ENCODE data around the gene RWDD4. TPM values are rescaled to one million over a fixed set of nuclear protein-coding genes. Genes with fewer than 3 reads are reported as not detected.

The RWDD4 gene
- total RNA-seq, 2 donors from 2014 or later, result 24.4 to 27.6 TPM

- Histone ChIP-seq H3K9me3 (no peaks in the 10 kb centered on the region), H3K4me1 (replicated peaks) (no peaks in the 10 kb centered on the region), H3K27ac (peak overlapping the region; percentile 88 to 93), H3K27me3 (replicated peaks; ENCODE audit: insufficient read depth) (no peaks in the 10 kb centered on the region), H3K36me3 (no peaks in the 10 kb centered on the region), H3K4me3 (peak overlapping the region; percentile 69 to 90)
- TF ChIP-seq, protein P1, sequence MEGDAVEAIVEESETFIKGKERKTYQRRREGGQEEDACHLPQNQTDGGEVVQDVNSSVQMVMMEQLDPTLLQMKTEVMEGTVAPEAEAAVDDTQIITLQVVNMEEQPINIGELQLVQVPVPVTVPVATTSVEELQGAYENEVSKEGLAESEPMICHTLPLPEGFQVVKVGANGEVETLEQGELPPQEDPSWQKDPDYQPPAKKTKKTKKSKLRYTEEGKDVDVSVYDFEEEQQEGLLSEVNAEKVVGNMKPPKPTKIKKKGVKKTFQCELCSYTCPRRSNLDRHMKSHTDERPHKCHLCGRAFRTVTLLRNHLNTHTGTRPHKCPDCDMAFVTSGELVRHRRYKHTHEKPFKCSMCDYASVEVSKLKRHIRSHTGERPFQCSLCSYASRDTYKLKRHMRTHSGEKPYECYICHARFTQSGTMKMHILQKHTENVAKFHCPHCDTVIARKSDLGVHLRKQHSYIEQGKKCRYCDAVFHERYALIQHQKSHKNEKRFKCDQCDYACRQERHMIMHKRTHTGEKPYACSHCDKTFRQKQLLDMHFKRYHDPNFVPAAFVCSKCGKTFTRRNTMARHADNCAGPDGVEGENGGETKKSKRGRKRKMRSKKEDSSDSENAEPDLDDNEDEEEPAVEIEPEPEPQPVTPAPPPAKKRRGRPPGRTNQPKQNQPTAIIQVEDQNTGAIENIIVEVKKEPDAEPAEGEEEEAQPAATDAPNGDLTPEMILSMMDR (IDR thresholded peaks at IDR 0.05), result no peak
- TF ChIP-seq POLR2AphosphoS5 (IDR thresholded peaks at IDR 0.05) (no peak), POLR2A (IDR thresholded peaks at IDR 0.05) (no peak)
- intact Hi-C loops (cut with DNase I), result loop anchor here (2.0 kb wide), 1 partner anchor 155 kb away; the partner anchor contains the start of gene ING2
- DNase-seq (ENCODE audit: low spot score), result no peak
- 4% methylated on average over 10 of the region's 10 CpGs for WGBS
These were observed 872 bp upstream of the RWDD4 start for GRCh38 chr4:183659872-183660242.

- WGBS, result under 1% methylated on average over 38 of the region's 39 CpGs
These were observed 490 bp downstream of the RWDD4 start for GRCh38 chr4:183658362-183659028.

GRCh38 chr4:183657564-183657963 lies 1.4 kb downstream of the RWDD4 start:
- no peaks in the 10 kb centered on the region for H3K9me3 ChIP-seq
- TF ChIP-seq, protein P1 (IDR thresholded peaks at IDR 0.05), result no peak
- no peak for TF ChIP-seq POLR2AphosphoS5 (IDR thresholded peaks at IDR 0.05)
- TF ChIP-seq POLR2A (IDR thresholded peaks at IDR 0.05), result no peak
- no peaks in the 10 kb centered on the region for H3K27me3 ChIP-seq (replicated peaks; ENCODE audit: insufficient read depth)
- H3K4me3 ChIP-seq, result no peak overlapping the region
- 68% methylated on average over 3 of the region's 3 CpGs for whole genome bisulfite sequencing
- no peak for DNase-seq (ENCODE audit: low spot score)
- no peak overlapping the region for H3K27ac ChIP-seq
- no peaks in the 10 kb centered on the region for H3K36me3 ChIP-seq
- H3K4me1 ChIP-seq (replicated peaks), result no peaks in the 10 kb centered on the region
- intact Hi-C loops (cut with DNase I), result no loop called here

More at GRCh38 chr4:183658362-183659028, 490 bp downstream of the RWDD4 start:
- no peaks in the 10 kb centered on the region for H3K36me3 ChIP-seq
- peak overlapping the region; percentile 69 to 90 for H3K4me3 ChIP-seq
- no peaks in the 10 kb centered on the region for H3K9me3 ChIP-seq
- H3K27ac ChIP-seq, result peak overlapping the region; percentile 88 to 93
- H3K4me1 ChIP-seq (replicated peaks), result no peaks in the 10 kb centered on the region
- intact Hi-C loops (cut with DNase I), result loop anchor here (2.0 kb wide), 1 partner anchor 154 kb away; the partner anchor contains the start of gene ING2
- H3K27me3 ChIP-seq (replicated peaks; ENCODE audit: insufficient read depth), result no peaks in the 10 kb centered on the region
- DNase-seq (ENCODE audit: low spot score), result no peak
- TF ChIP-seq, protein P1 (IDR thresholded peaks at IDR 0.05), result no peak
- no peak for TF ChIP-seq POLR2AphosphoS5 (IDR thresholded peaks at IDR 0.05)
- TF ChIP-seq POLR2A (IDR thresholded peaks at IDR 0.05), result no peak

GRCh38 chr4:183645326-183645725 lies 13.7 kb downstream of the RWDD4 start:
- H3K4me1 ChIP-seq (replicated peaks), result no peaks in the 10 kb centered on the region
- intact Hi-C loops (cut with DNase I), result no loop called here
- WGBS, result 90% methylated on average over 7 of the region's 7 CpGs
- no peak for DNase-seq (ENCODE audit: low spot score)
- H3K27ac ChIP-seq, result no peak overlapping the region
- H3K9me3 ChIP-seq, result no peaks in the 10 kb centered on the region
- TF ChIP-seq POLR2AphosphoS5 (IDR thresholded peaks at IDR 0.05), result no peak
- TF ChIP-seq, protein P1 (IDR thresholded peaks at IDR 0.05), result no peak
- TF ChIP-seq POLR2A (IDR thresholded peaks at IDR 0.05), result no peak
- no peak overlapping the region for H3K4me3 ChIP-seq
- H3K27me3 ChIP-seq (replicated peaks; ENCODE audit: insufficient read depth), result no peaks in the 10 kb centered on the region
- no peaks in the 10 kb centered on the region for H3K36me3 ChIP-seq

- Histone ChIP-seq H3K4me1 (replicated peaks) (no peaks in the 10 kb centered on the region), H3K9me3 (no peaks in the 10 kb centered on the region), H3K36me3 (no peaks in the 10 kb centered on the region), H3K27me3 (replicated peaks; ENCODE audit: insufficient read depth) (no peaks in the 10 kb centered on the region), H3K4me3 (no peak overlapping the region), H3K27ac (no peak overlapping the region)
- TF ChIP-seq POLR2A (IDR thresholded peaks at IDR 0.05) (no peak), POLR2AphosphoS5 (IDR thresholded peaks at IDR 0.05) (no peak)
- TF ChIP-seq, protein P1 (IDR thresholded peaks at IDR 0.05), result no peak
- 77% methylated on average over 3 of the region's 3 CpGs for WGBS
- no peak for DNase-seq (ENCODE audit: low spot score)
- intact Hi-C loops (cut with DNase I), result no loop called here
These were observed 19.7 kb downstream of the RWDD4 start for GRCh38 chr4:183639291-183639690.

Data from prostate gland (tissue), 2 donors.